ENCODE data around the gene WNK1. TPM values are rescaled to one million over a fixed set of nuclear protein-coding genes. Genes with fewer than 3 reads are reported as not detected.

Gene WNK1
- polyA plus RNA-seq, 1 donor from 2014 or later = 25.9 TPM

DNA sequence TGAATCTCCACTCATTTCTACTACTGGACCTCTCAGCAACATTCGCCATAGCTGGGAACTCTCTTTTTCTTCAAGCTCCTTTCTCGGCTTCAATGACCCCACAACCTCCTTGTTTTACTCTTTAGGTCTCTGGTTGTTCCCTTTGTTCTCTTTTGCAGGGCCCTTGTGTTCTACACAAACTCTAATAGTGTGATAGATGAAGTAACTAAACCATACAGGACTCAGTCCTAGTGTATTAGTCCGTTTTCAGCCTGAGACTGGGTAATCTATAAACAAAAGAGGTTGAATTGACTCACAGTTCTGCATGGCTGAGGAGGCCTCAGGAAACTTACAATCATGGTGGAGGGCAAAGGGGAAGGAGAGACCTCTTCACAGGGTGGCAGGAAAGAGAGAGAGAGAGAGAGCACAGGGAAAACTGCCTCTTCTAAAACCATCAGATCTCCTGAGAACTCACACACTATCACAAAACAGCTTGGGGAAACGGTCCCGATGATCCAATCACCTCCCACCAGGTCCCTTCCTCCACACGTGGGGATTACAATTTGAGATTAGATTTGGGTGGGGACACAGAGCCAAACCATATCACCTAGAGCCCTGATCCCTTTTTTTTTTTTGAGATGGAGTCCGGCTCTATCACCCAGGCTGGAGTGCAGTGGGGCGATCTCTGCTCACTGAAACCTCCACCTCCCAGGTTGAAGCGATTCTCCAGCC, 32.0 kb upstream of the WNK1 start:
- Histone ChIP-seq H2AFZ (ENCODE audit: low read depth, low read length) (no peak overlapping the region), H3K4me2 (ENCODE audit: low read length) (no peak overlapping the region), H3K9me3 (ENCODE audit: low read length) (no peaks in the 10 kb centered on the region), H3K9ac (ENCODE audit: low read length) (no peak overlapping the region), H3K36me3 (ENCODE audit: insufficient read depth, low read length) (no peaks in the 10 kb centered on the region), H4K20me1 (ENCODE audit: insufficient read depth) (no peaks in the 10 kb centered on the region), H3K27me3 (ENCODE audit: insufficient read depth, low read depth, low read length) (no peaks in the 10 kb centered on the region), H3K27ac (ENCODE audit: low read length) (no peak overlapping the region), H3F3A (ENCODE audit: insufficient read depth, low read length, poor library complexity, severe bottlenecking) (no peaks in the 10 kb centered on the region), H3K9me2 (ENCODE audit: insufficient read depth, low read length) (no peaks in the 10 kb centered on the region), H3K79me2 (replicated peaks; ENCODE audit: insufficient read depth, low read length) (no peaks in the 10 kb centered on the region), H3K4me3 (ENCODE audit: low read length) (no peak overlapping the region)
- no peak for TF ChIP-seq POLR2AphosphoS5 (IDR thresholded peaks at IDR 0.05)
- TF ChIP-seq, protein P1, sequence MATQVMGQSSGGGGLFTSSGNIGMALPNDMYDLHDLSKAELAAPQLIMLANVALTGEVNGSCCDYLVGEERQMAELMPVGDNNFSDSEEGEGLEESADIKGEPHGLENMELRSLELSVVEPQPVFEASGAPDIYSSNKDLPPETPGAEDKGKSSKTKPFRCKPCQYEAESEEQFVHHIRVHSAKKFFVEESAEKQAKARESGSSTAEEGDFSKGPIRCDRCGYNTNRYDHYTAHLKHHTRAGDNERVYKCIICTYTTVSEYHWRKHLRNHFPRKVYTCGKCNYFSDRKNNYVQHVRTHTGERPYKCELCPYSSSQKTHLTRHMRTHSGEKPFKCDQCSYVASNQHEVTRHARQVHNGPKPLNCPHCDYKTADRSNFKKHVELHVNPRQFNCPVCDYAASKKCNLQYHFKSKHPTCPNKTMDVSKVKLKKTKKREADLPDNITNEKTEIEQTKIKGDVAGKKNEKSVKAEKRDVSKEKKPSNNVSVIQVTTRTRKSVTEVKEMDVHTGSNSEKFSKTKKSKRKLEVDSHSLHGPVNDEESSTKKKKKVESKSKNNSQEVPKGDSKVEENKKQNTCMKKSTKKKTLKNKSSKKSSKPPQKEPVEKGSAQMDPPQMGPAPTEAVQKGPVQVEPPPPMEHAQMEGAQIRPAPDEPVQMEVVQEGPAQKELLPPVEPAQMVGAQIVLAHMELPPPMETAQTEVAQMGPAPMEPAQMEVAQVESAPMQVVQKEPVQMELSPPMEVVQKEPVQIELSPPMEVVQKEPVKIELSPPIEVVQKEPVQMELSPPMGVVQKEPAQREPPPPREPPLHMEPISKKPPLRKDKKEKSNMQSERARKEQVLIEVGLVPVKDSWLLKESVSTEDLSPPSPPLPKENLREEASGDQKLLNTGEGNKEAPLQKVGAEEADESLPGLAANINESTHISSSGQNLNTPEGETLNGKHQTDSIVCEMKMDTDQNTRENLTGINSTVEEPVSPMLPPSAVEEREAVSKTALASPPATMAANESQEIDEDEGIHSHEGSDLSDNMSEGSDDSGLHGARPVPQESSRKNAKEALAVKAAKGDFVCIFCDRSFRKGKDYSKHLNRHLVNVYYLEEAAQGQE (IDR thresholded peaks at IDR 0.05; ENCODE audit: borderline replicate concordance) = no peak
- TF ChIP-seq EZH2 (IDR thresholded peaks at IDR 0.05; ENCODE audit: borderline replicate concordance, insufficient read depth, low read length, poor library complexity, severe bottlenecking) = no peak
- TF ChIP-seq, protein P2, sequence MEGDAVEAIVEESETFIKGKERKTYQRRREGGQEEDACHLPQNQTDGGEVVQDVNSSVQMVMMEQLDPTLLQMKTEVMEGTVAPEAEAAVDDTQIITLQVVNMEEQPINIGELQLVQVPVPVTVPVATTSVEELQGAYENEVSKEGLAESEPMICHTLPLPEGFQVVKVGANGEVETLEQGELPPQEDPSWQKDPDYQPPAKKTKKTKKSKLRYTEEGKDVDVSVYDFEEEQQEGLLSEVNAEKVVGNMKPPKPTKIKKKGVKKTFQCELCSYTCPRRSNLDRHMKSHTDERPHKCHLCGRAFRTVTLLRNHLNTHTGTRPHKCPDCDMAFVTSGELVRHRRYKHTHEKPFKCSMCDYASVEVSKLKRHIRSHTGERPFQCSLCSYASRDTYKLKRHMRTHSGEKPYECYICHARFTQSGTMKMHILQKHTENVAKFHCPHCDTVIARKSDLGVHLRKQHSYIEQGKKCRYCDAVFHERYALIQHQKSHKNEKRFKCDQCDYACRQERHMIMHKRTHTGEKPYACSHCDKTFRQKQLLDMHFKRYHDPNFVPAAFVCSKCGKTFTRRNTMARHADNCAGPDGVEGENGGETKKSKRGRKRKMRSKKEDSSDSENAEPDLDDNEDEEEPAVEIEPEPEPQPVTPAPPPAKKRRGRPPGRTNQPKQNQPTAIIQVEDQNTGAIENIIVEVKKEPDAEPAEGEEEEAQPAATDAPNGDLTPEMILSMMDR (IDR thresholded peaks at IDR 0.05; ENCODE audit: poor library complexity, severe bottlenecking) = no peak
- TF ChIP-seq RAD21 (conservative IDR thresholded peaks at IDR 0.05) = no peak
- no peak for TF ChIP-seq EP300 (conservative IDR thresholded peaks at IDR 0.05; ENCODE audit: poor library complexity, severe bottlenecking)
- no peak for TF ChIP-seq TAF1 (IDR thresholded peaks at IDR 0.05; ENCODE audit: low read depth)
- no peak for TF ChIP-seq SMC3 (conservative IDR thresholded peaks at IDR 0.05; ENCODE audit: poor library complexity)
- no peak for TF ChIP-seq MXI1 (conservative IDR thresholded peaks at IDR 0.05; ENCODE audit: poor library complexity, severe bottlenecking)

DNA sequence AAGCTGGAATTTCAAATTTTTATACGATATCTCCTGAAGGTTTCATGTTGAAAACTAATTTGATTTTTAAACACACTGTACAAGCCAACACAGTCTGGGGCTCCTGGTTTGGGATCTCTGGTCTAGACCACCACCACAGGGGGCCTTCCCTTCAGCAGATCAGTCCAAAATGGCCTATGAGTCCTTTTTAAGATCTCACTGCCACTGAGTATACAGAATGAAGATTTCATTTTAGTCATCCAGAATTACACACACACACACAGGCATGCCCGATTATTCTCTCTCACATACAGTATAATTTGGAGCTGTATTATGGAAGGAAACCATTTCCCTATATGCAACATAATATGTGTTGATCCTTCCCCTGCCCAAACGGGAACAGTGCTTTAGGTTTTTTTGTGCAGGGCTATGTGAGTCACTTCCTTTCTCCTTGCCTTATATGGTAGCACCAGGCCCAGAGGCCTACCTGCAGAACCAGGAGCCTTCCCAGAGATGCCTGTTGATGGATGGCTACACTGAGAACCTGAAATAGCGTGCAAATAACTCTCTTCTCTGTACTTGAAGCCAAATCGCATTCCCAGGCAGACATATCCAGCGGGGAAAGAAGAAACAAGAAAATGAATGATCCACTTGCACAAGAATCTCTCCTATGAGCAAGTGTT, 28.1 kb upstream of the WNK1 start:
- TF ChIP-seq, protein P2 (IDR thresholded peaks at IDR 0.05; ENCODE audit: poor library complexity, severe bottlenecking) = no peak
- TF ChIP-seq EP300 (conservative IDR thresholded peaks at IDR 0.05; ENCODE audit: poor library complexity, severe bottlenecking) = no peak
- TF ChIP-seq, protein P1 (IDR thresholded peaks at IDR 0.05; ENCODE audit: borderline replicate concordance) = no peak
- TF ChIP-seq EZH2 (IDR thresholded peaks at IDR 0.05; ENCODE audit: borderline replicate concordance, insufficient read depth, low read length, poor library complexity, severe bottlenecking) = no peak
- no peak for TF ChIP-seq SMC3 (conservative IDR thresholded peaks at IDR 0.05; ENCODE audit: poor library complexity)
- TF ChIP-seq TAF1 (IDR thresholded peaks at IDR 0.05; ENCODE audit: low read depth) = no peak
- TF ChIP-seq POLR2AphosphoS5 (IDR thresholded peaks at IDR 0.05) = no peak
- TF ChIP-seq RAD21 (conservative IDR thresholded peaks at IDR 0.05) = no peak
- TF ChIP-seq MXI1 (conservative IDR thresholded peaks at IDR 0.05; ENCODE audit: poor library complexity, severe bottlenecking) = no peak
- Histone ChIP-seq H3K9ac (ENCODE audit: low read length) (no peak overlapping the region), H3K27me3 (ENCODE audit: insufficient read depth, low read depth, low read length) (no peaks in the 10 kb centered on the region), H2AFZ (ENCODE audit: low read depth, low read length) (no peak overlapping the region), H3K9me3 (ENCODE audit: low read length) (no peaks in the 10 kb centered on the region), H3K79me2 (replicated peaks; ENCODE audit: insufficient read depth, low read length) (no peaks in the 10 kb centered on the region), H4K20me1 (ENCODE audit: insufficient read depth) (no peaks in the 10 kb centered on the region), H3K27ac (ENCODE audit: low read length) (no peak overlapping the region), H3K36me3 (ENCODE audit: insufficient read depth, low read length) (no peaks in the 10 kb centered on the region), H3K4me2 (ENCODE audit: low read length) (no peak overlapping the region), H3K4me3 (ENCODE audit: low read length) (no peak overlapping the region), H3K9me2 (ENCODE audit: insufficient read depth, low read length) (no peaks in the 10 kb centered on the region), H3F3A (ENCODE audit: insufficient read depth, low read length, poor library complexity, severe bottlenecking) (no peaks in the 10 kb centered on the region)
